Nephron progenitor cell (in vitro differentiated cells): ENCODE results near the gene FAM98A.

Experiments used
- DNase-seq: peaks from one replicate; pipeline ENCODE4 v3.0.0; 2021
- H3K27ac Mint-ChIP-seq: 2 replicates; pipeline ENCODE4 v1.8.0; 2021; ENCODE audit warnings: mild to moderate bottlenecking, moderate library complexity, mixed read lengths
- H3K27me3 Mint-ChIP-seq: 2 replicates; pipeline ENCODE4 v1.8.0; 2021; ENCODE audit warnings: mild to moderate bottlenecking, low read depth, mixed read lengths; ENCODE audit not compliant: poor library complexity
- H3K36me3 Mint-ChIP-seq: 2 replicates; pipeline ENCODE4 v1.8.0; 2021; ENCODE audit warnings: low read depth, mixed read lengths
- H3K4me1 Mint-ChIP-seq: 2 replicates; pipeline ENCODE4 v1.8.0; 2021; ENCODE audit warnings: mixed read lengths
- H3K4me3 Mint-ChIP-seq: 2 replicates; pipeline ENCODE4 v1.8.0; 2021; ENCODE audit warnings: mild to moderate bottlenecking, moderate library complexity, mixed read lengths
- H3K9me3 Mint-ChIP-seq: 2 replicates; pipeline ENCODE4 v1.8.0; 2021; ENCODE audit warnings: mild to moderate bottlenecking, moderate library complexity, mixed read lengths
- TF ChIP-seq, protein P1 (sequence below): fragments of 200-600 bp; sonication (generic); IDR thresholded peaks from 2 replicates; pipeline ENCODE4 v1.5.0; 2021; ENCODE audit warnings: antibody characterized with exemption

FAM98A gene

DNA sequence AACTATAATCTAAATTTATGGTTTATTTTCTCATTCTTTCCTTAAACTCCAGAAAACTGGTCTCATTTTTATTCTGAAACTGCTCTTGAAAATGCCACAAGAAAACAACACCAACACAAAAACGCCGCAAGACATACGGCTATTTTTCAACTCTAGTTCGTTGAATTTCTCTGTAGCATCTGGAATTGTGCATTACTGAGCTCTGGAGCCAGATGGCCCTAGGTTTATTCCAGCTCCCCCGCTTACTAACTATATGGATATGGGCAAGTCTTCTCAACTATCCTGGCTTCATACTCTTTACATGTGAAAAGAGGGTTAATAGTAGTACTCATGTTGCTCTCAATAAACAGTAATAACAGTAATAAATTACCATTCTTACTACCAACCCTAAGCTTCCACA is 19.9 kb downstream of the FAM98A start:
- H3K9me3 Mint-ChIP-seq = no peaks in the 10 kb centered on the region

DNA sequence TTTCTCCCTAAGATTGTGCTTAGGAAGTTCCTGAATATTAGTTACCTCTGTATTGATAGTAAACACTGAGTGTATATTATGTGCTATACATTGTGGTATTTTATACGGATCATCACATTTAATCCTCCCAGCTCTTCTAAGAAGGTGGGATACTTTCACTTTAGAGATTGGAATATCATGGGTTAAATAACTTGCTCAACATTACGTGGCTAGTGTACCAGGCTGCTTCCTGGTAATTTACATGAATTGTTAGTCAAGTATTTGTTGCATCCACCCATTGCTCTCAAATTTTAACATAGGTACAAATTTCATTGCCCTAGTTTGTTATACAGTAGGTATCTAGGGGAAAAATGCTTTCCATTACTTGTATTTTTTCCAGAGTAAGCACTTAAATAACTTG is 21.4 kb downstream of the FAM98A start:
- no peak overlapping the region for H3K4me3 Mint-ChIP-seq
- no peak for DNase-seq
- H3K27ac Mint-ChIP-seq = no peak overlapping the region
- TF ChIP-seq, protein P1, sequence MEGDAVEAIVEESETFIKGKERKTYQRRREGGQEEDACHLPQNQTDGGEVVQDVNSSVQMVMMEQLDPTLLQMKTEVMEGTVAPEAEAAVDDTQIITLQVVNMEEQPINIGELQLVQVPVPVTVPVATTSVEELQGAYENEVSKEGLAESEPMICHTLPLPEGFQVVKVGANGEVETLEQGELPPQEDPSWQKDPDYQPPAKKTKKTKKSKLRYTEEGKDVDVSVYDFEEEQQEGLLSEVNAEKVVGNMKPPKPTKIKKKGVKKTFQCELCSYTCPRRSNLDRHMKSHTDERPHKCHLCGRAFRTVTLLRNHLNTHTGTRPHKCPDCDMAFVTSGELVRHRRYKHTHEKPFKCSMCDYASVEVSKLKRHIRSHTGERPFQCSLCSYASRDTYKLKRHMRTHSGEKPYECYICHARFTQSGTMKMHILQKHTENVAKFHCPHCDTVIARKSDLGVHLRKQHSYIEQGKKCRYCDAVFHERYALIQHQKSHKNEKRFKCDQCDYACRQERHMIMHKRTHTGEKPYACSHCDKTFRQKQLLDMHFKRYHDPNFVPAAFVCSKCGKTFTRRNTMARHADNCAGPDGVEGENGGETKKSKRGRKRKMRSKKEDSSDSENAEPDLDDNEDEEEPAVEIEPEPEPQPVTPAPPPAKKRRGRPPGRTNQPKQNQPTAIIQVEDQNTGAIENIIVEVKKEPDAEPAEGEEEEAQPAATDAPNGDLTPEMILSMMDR = no peak
- H3K27me3 Mint-ChIP-seq = no peaks in the 10 kb centered on the region
- peaks cover 10% of the 10 kb centered on the region for H3K4me1 Mint-ChIP-seq
- H3K9me3 Mint-ChIP-seq = no peaks in the 10 kb centered on the region
- peaks cover 8% of the 10 kb centered on the region for H3K36me3 Mint-ChIP-seq

More for the DNA sequence above, 19.9 kb downstream of the FAM98A start:
- Mint-ChIP-seq H3K4me1 (peaks cover 10% of the 10 kb centered on the region), H3K27ac (no peak overlapping the region), H3K4me3 (no peak overlapping the region), H3K36me3 (peaks cover 8% of the 10 kb centered on the region), H3K27me3 (no peaks in the 10 kb centered on the region)
- TF ChIP-seq, protein P1 = no peak
- no peak for DNase-seq

DNA sequence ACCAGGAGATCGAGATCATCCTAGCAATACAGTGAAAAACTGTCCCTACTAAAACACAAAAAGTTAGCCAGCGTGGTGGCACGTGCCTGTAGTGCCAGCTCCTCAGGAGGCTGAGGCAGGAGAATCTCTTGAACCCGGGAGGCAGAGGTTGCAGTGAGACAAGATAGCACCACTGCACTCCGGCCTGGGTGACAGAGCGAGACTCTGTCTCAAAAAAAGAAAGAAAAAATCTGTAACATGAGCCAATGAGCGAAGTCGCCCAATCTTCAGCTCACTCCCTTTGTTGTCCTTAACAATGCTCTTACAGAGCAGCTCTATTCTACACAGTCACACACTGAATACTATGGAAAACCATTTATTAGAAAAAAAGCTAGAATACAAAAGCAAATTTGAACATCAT is 22.0 kb downstream of the FAM98A start:
- Mint-ChIP-seq H3K4me1 (peaks cover 6% of the 10 kb centered on the region), H3K27ac (no peak overlapping the region), H3K9me3 (no peaks in the 10 kb centered on the region), H3K4me3 (no peak overlapping the region), H3K27me3 (no peaks in the 10 kb centered on the region), H3K36me3 (peaks cover 5% of the 10 kb centered on the region)
- DNase-seq = no peak
- TF ChIP-seq, protein P1 = no peak

DNA sequence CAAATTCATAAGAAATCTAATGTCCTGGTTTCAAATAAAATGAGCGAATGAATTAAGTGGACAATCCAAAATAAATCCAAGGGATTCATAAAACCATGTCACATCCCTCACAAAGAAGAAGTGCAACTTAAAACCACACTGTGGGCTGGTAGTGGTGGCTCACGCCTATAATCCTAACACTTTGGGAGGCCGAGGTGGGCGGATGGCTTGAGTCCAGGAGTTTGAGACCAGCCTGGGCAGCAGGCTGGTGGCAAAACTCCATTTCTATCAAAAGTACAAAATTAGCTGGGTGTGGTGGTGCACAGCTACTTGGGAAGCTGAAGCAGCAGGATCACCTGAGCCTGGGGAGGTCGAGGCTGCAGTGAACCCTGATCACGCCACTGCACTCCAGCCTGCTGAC is 25.4 kb downstream of the FAM98A start:
- Mint-ChIP-seq H3K9me3 (no peaks in the 10 kb centered on the region), H3K4me1 (no peaks in the 10 kb centered on the region), H3K4me3 (no peak overlapping the region), H3K27ac (no peak overlapping the region), H3K36me3 (no peaks in the 10 kb centered on the region), H3K27me3 (peaks cover 2% of the 10 kb centered on the region)
- TF ChIP-seq, protein P1 = no peak
- DNase-seq = no peak

DNA sequence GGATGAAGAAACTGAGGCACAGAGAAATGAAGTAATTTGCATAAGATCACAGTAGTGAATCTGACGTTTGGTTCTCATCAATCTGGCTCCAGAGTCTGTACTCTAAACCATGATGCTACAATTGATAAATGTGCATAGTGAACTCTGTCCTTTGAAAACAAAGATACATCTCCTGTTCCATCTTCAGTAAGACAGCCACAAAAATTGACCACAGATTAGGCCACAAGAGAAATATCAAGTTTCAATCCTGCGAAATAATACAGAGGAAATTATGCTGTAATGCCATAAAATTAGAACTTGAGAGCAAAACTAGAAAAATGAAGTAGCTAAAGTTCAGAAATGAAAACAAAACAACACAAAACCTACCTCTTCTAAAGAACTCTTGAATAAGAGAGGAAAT is 28.4 kb downstream of the FAM98A start:
- H3K4me1 Mint-ChIP-seq = no peaks in the 10 kb centered on the region
- no peak overlapping the region for H3K4me3 Mint-ChIP-seq
- peak overlapping the region; percentile 35 for H3K27ac Mint-ChIP-seq
- DNase-seq = no peak
- TF ChIP-seq, protein P1 = no peak
- peaks cover 2% of the 10 kb centered on the region for H3K27me3 Mint-ChIP-seq
- no peaks in the 10 kb centered on the region for H3K36me3 Mint-ChIP-seq
- no peaks in the 10 kb centered on the region for H3K9me3 Mint-ChIP-seq

DNA sequence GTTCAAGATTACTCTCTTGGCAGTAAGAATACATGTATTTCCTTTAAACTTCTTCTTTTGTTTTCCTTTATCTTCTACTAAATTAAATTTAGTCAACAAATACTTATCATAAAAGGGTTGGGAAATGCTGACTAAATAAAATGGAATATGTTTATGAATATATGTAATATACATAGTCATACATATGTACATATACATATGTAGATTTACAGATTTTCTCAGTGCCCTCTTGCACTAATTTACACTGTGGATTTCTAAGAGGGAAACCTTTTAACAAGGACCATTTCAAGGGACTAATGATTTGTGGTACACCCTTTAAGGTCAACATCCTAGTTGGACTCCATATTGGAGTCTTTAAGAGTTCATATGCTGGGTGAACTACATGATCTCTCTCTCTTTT is 37.2 kb downstream of the FAM98A start:
- peaks cover under 1% of the 10 kb centered on the region for H3K9me3 Mint-ChIP-seq
- H3K4me3 Mint-ChIP-seq = no peak overlapping the region
- no peaks in the 10 kb centered on the region for H3K27me3 Mint-ChIP-seq
- peaks cover 1% of the 10 kb centered on the region for H3K36me3 Mint-ChIP-seq
- no peak for DNase-seq
- TF ChIP-seq, protein P1 = no peak
- no peak overlapping the region for H3K27ac Mint-ChIP-seq
- H3K4me1 Mint-ChIP-seq = peaks cover 9% of the 10 kb centered on the region
